Stimulated activated CD8-positive, alpha-beta memory T cell treated with anti-CD3 and anti-CD28 coated beads, Interleukin-7, amount 100 ng/mL, for 24 hours (primary cell): ENCODE data around the gene AKR1C1.
"Not testable (repeated sequence)": the region's sequence is repeated elsewhere in the genome, so short reads cannot be mapped to it uniquely, and the experiment has no call there.

Experiments used
- DNase-seq: peaks from one replicate; pipeline ENCODE4 v3.0.0-alpha.2; 2020; ENCODE audit warnings: low read depth

Gene AKR1C1

DNA sequence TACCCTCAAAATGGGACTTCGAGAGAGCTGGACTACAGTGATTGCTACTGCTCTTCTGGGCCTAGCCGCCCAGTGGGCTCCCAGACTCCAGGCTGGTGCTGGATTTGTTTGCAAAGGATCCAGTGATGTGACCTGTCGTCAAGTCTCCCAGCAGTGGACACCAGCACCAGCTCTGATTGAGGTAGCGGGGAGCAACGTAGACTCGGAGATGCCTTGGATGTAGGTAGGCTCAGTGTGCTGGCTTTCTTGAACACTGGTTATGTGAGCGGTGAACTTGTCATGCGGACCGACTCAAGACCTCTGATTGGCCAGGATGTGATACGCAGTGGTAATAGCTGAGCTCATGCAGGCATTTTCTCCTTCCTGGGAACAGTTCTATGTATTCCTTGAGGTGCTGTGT lies 21.0 kb downstream of the AKR1C1 start:
- no peak for DNase-seq

DNA sequence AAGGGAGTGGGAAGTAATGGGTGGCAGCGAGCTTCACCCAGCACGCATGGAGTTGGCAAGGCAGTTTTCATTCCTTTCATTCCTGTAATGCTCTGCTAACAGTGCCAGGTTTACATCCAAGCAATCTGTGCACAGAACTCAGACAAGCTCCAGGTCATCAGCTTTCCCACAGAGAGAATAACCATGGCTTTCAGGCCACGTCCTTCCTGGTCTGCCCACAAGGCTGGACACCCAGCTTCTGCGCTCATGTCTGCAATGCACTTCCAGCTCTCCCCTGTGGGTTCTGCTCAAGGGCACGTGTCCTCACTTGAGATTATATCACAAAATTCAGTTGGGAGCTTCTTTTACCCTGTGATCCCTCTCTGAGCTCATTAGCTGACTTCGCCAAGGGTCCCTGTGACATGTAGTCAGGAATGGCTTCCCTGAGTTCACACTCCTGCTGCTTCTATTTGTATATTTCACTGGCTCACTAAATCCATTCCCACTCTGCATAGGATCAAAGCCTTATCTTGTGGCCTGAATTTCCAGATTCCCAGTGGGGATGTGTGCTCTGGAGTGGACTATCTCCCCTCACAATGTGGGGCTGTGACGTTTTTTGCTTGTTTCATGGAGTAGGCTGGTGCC lies 21.9 kb downstream of the AKR1C1 start:
- DNase-seq = no peak

DNA sequence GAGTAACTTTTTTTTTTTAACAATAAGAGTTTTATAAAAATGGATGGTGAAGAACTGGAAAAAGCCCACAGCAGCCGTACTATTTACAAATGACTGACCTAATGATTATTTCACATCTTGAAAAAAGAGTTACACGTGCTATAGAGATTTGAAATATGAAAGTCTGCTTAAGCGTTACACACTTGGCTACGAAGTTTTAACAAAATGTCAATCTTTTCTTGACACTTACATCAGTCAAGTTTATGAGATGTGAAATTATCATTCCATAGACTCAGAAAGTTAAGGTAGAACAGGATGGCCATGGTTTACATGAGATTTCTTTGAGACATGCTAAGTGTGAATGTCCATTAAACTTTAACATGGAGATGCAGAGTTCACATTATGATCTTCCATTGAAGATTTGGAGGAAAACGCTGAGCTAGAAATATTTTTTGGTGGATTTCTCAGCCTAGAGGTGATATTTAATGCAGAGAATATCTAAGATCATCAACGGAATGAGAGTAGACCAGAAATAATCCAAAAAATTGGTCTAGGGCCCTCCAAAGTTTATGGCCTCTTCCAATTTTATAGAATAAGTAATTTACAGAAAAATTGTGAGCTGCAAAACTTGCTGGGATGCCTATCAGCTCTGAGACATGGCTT lies 24.9 kb downstream of the AKR1C1 start:
- DNase-seq = not testable (repeated sequence)

DNA sequence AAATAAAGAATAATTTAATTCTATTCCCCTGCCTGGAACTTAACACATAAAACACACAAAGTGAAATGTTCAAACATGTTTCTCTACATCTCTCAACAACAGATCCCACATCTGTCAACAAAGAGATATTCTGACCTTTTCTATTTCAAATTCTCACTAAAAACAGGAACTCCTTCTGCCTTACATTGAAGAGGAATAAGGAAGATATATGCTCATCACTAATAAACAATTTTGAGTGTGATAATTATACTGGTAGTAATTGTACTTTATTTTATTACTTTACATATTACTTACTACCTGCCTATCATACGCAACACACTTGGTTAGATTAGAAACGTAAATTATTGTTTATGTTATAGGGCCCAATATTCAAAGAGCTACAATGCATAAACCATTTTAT lies 27.0 kb downstream of the AKR1C1 start:
- no peak for DNase-seq

DNA sequence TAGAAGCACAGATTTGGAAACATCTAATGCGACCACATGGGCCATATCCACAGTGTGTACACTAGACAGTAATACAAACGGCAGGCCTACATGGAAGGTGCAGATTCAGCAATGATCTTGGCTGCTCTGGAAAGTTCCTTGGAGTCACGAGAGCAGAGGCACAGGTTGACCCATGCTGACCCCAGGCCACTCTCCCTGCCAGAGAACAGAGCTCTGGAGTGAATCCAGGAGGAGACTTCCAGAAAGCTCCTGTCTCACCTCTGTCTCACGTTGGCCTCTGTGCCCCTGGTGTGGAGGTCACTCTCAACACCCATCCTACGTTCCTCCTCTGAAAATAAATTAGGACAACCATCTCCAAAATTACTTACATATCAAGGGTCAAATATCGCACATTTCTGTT lies 28.2 kb downstream of the AKR1C1 start:
- DNase-seq = not testable (repeated sequence)

DNA sequence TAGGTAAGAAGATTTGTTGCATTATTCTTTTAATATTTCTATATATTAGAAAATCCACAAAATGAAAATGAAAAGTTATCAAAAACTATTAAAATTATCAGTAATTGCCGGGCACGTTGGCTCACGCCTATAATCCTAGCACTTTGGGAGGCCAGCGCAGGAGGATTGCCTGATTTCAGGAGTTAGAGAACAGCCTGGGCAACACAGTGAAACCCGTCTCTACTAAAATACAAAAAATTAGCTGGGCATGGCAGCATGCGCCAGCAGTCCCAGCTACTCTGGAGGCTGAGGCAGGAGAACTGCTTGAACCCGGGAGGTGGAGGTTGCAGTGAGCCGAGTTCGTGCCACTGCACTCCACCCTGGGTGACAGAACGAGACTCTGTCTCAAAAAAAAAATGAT lies 29.3 kb downstream of the AKR1C1 start:
- not testable (repeated sequence) for DNase-seq

DNA sequence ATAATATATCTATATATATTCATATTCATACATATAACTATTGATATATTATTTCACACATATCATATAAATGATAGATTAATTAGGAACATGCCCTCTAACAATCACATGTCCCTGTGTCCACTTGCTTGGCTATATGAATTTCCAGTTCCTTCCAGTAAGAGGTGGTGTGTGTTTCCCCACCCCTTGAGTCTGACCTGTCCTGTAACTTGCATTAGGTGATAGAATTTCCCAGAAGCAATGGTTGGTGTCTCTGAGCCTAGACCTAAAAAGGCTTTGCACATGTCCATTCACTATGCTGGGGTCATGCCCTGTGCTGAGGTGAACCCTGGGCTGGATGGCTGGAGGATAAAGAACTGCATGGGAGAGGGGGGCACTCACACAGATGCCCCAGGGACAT lies 31.0 kb downstream of the AKR1C1 start:
- not testable (repeated sequence) for DNase-seq

DNA sequence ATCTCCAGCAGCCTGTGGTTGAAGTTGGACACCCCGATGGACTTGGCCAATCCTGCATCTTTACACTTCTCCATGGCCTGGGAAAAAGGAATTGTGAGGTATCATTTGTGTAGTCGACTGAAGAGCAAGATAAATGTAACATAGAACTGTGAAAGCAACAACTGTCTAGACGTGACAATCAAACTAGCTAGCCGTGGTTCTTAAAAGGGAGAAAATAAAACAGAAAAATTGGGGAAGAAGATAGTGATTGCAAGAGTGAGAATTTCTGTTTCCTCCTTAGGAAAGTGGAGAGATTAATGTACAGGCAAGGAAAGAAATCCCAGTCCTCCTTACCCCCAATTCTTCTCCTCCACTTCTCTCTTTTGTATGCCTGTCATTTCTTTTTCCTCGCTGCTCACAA lies 35.5 kb downstream of the AKR1C1 start:
- no peak for DNase-seq

DNA sequence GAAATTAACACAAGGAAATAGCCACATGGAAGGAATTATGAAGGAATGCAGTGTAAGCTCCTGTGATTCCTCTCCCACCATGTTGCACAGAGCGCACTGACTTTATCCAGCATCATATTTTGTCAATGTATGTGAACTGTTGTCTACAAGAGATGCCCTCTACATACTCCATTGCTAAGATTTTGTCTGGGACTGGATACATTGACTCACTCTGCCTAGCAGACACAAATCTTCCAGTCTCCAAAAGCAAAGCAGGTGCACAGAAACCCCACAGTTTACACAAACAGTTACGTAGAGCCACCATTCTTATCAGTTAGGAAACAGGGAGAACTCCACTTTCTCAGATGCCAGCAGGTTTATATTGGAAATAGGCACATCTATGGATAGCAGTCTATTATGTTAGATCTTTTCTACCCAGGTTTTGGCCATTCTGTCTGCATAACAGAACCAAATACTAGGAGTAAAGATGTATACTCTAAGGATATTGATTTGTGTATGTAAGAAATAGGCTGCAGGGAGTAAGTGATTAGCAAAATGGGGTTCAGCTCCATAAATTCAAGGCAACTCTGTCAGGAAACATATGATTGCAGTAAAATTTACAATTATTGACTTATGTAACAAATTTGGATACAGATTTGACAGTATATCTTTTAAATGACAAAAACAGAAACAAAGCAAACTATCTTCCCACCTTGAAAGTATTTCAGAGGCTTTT lies 39.0 kb downstream of the AKR1C1 start:
- DNase-seq = no peak

DNA sequence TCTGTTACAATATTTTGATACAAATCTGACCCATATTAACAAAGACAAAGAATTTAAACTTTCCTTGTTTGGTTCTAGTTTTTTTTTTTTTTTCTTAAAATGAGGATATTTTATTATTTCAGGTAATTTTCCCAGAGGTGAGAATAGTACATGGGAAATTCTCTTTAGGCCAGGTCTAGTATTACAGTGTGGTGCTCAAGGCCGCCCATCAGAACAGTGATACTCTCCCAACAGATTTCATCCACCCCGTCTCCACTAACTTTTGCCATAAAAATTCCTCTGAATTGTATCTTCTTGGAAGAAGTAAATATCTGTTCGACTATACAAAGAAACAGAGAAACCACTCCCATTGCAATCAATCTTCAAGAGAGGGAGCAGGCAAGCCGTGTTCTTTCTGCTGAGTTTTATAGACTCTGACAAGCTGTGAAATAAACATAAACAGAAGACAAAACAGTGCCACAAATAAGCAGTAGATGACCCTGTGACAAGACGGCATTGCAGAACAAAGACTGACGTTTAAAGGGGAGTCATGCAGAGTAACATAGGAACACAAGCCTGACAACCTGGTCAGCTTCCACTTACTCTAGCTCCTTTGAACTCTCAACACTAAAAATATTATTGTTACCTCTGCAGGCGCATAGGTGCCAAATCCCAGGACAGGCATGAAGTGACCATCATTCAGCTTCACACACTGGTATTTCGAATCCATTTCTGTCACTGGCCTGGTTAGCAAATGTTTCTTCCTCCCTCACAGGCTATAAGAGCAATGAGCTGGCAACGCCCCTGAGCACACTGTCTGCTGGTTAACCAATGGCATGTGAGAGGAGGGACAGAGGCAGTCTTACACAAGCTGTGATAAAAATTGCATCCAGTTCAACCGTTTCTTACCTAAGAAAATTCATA lies 40.2 kb downstream of the AKR1C1 start, which contains the start of gene AKR1C2:
TSS of gene AKR1C2 (minus strand) at position 731 of the 903 bp plus-strand sequence. CDS start at position 709, 22 bp downstream.
- DNase-seq = not testable (repeated sequence)

DNA sequence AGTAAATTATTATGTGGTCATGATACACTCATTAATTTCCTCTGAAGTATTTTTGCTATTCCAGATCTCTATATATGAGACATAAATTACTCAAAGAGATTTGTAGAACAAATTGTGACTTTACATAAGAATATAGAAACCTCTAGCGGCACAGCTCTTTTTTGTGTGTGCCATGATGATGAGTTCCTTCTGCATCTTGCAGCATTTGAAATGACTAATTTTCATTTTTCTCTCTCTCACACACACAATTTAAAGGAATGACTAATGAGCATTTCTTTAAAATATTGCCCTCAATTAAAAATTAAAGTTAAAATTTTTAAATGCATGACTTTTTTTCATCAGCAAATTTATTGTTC lies 40.8 kb downstream of the AKR1C1 start:
- DNase-seq = not testable (repeated sequence)

DNA sequence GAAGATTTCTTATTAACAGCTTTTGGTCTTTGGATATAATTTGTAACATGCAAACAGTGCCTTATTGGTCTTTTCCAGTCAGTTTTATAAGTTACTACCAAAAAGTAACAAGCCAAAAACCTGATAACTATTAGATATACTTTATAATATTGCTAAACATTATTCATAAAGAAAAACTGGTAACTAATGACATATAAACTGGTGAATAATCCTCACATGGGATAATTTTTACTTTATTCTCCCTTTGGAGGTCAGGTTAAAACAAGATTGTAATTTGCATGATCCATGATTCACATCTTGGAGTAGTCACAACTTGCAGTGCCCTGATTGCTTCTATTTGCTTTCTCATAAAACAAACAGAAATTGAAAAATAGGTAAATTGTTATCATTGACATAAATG lies 41.3 kb downstream of the AKR1C1 start:
- not testable (repeated sequence) for DNase-seq

DNA sequence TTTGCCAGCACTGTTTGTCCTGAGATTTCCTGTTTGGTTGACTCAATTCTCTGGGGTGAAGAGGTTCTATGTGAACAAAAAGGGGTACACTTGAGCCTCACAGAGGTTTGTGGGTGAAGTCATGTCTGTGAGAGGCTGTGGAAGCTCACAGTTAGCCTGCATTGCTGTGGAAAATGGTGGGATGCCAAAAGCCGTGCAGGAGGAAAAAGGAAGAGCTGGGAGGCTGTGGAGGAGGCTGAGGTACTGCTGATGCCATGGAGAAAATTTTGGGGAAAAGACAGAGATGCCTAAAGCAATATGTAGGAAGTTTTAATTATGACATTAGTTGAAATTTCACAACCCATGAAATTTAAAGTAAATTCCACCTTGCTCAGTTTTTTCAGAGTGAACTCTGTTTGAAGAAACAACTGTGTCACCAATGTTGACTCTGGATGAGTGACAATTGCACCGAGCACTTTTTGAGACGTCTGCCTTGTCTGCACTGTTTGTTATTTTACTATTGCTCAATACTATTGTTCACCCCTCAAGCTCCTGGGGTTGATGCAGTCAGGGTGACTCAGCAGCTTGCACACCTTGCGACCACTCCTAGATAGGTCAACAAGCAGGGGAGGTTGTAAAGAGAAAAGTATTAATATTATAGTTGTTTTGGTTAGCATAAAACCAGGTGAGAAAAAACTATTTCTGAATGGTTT lies 45.8 kb downstream of the AKR1C1 start:
- not testable (repeated sequence) for DNase-seq

DNA sequence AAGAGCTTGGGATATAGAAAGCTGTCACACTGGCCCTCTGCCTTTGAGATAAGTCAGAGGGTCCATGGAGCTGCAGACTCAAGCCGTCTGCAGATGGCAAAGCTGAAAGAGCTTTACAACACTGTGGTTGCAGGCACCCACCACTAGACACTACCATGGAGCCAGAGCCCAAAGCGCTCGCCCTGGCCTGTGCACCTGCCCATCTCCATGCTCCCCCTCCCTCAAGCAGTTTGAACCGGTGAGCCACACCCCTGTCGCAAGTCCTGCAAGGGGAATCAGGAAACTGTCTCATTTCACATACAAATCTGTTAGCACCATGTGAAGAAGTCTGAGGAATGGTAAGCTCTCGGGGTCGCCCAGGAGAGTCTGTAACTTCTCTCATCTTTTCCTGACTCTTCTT lies 46.8 kb downstream of the AKR1C1 start:
- DNase-seq = not testable (repeated sequence)

DNA sequence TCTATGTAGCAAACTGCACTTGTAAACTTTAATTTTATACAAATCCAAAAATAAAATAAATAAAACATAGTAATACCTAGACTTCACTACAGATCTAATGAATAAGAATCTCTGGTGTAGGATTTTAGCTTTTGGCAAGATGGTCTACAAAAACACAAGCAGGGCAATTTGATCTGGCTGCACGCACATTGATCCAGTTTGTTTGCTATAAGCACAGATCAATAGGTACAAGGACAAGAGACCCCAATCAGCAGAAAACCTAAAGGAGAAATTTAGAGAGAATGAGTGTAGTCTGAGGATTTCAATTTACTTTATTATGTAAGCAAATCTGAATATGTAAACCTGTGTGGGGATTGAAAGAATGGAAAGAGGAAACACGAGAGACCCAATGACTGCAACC lies 48.2 kb downstream of the AKR1C1 start:
- not testable (repeated sequence) for DNase-seq

DNA sequence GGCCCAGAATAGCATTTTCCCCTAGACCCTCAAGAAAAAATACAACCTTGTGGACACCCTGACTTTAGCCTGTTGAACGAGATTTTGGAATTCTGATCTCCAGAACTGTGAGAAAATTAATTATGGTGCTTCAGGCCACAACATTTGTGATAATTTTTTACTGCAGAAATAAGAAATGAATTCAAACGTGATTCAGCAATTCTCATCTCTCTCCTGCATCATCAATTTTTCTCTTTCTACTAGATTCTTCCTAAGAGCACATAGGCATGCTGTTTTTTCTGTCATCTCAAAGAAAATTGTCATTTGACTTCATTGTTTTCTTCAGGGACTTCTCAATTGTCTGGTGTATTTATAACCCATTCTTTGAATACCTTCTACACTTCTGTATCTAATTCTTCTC lies 49.4 kb downstream of the AKR1C1 start:
- no peak for DNase-seq

DNA sequence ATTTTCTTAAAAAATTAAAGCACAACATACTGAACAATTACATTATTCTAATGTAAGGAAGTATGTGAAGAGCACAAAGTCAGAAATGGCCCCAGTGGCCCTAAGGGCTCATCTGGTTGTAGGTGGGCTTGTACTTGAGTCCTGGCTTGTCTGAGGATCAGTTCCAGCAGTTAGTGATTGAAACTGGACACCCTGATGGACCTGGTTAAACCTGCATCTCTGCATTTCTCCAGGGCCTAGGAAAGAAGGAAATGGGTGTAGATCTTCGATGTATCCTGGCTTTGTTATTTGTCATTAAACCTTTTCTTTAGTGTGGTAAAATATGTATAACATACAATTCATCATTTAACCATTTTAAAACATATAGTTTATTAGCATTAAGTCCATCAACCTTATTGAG lies 50.2 kb downstream of the AKR1C1 start:
- no peak for DNase-seq

DNA sequence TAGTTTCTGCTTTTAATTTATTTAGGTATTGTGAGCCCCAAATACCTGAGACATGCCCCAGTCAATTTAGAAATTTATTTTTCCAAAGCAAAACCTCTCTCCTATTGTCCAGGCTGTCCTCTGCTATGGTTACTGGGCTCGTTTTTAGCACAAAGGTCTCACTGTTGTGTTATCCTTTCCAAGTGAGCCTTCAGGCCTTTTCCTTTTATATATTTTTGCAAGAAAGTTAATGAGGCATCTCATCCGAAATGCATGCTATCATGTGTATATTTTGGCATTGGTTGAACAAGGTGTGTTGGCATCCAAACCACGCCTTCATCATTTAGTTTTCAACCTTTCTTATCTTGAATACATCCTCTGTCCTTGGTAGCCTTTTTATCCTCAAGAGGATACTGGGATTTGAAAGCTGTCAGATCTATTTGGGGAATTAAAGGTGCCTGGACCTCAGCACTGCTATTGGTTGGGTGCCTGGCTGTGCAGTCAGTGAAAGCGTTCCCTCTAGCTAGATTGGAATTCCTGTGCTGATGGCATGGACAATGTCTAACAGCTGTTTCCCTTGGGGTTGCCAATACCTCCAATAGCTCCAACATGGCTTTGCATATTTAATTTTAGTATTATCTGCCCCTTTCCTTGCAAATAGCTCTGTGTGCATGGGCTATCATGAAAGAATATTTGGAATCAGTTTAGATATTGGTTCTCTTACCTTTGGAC lies 51.1 kb downstream of the AKR1C1 start:
- not testable (repeated sequence) for DNase-seq

DNA sequence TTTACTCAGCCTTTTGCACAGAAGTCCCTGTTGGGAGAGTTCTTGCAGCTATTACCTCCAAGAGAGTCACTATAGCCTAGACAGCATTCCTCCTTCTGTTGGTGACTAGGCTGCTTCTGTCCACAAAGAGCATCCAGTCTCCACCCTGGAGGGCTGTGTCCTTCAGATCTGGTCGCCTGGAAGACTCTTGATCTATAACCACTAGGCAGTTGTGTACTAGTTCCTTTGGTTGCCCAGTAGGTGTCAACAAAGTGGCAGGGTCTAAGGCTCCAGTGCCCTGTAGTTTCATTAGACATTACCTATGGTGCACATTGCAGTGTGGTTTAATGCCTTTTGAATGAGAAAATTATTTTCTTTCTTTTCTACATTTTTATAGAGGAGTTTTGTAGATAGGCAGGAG lies 51.7 kb downstream of the AKR1C1 start:
- DNase-seq = no peak

DNA sequence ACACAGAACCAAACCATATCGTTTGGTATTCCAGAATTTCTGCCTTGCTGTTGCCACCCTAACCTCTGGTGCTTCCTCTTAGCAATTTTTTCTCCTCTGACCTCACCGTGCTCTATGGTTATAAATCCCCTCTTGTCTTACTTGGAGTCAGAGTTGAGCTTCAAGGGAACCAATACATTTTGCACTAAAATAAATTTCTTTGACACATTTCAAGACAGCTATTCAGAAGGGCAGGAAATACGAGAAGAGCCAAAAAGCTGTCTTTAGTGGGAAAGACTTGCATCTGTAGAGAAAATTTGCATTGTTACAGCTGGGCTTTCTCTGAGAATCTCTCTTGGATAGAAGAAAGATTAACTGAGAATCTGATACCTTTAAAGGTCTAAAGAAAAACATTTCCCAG lies 54.9 kb downstream of the AKR1C1 start:
- no peak for DNase-seq

DNA sequence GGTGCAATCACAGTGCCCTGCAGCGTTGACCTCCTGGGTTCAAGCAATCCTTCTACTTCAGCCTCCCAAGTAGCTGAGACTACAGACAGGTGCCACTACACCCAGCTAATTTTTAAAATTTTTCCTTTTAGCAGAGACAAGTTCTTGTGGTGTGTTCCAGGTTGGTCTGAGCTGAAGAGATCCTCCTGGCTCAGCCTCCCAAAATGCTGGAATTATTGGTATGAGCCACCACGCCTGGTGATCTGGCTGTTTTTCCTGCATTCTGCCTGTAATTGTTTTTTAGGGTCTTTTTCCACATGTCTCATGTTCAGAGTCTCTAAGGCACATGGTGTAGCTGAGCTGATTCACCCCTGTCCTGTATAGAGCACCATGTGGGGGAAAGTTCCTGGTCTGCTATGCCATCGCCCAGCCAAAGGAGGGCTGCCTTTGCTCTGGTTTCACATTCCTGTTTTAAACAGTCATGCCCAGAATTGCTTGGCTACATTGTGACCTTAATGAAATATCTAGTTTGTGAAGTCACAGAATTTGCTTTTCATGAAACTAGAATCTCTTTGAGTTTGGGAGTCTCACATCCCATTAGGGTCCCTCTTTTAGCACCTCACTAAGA lies 55.6 kb downstream of the AKR1C1 start:
- DNase-seq = not testable (repeated sequence)
